Fibroblast of lung (primary cell): ENCODE results near the gene SLC7A4. TPM values are rescaled to one million over a fixed set of nuclear protein-coding genes. Genes with fewer than 3 reads are reported as not detected.
A peak's percentile ranks its signal among the peaks of the same experiment; 100 is the strongest.

Experiments
- DNase-seq, 2 donors: peaks; one replicate each; pipeline versions ENCODE4 v3.0.0 to v3.0.0-alpha.2; 2010; ENCODE audit warnings: low read depth in 2 of 2
- H2AFZ ChIP-seq: 2 replicates; pipeline ENCODE4 v1.5.1; 2012; ENCODE audit warnings: low read length, control low read depth, inconsistent platforms
- H3K27ac ChIP-seq: 2 replicates; pipeline ENCODE4 v1.5.1; 2011; ENCODE audit warnings: low read length, control low read depth; ENCODE audit not compliant: insufficient read depth
- H3K27me3 ChIP-seq: 2 replicates; pipeline ENCODE4 v1.5.1; 2011; ENCODE audit warnings: mild to moderate bottlenecking, low read length; ENCODE audit not compliant: control insufficient read depth, insufficient read depth
- H3K36me3 ChIP-seq: 2 replicates; pipeline ENCODE4 v1.5.1; 2011; ENCODE audit warnings: low read length; ENCODE audit not compliant: control insufficient read depth, insufficient read depth
- H3K4me1 ChIP-seq: 2 replicates; pipeline ENCODE4 v1.5.1; 2011; ENCODE audit warnings: low read length; ENCODE audit not compliant: control insufficient read depth, insufficient read depth; ENCODE audit errors: extremely low read depth
- H3K4me2 ChIP-seq: 2 replicates; pipeline ENCODE4 v1.5.1; 2011; ENCODE audit warnings: low read length, control low read depth; ENCODE audit not compliant: insufficient read depth; ENCODE audit errors: extremely low read depth
- H3K4me3 ChIP-seq, 4 experiments: fragments of 200-600 bp in 1 of 4; sonication (generic) in 1 of 4; replicated peaks in 1 of 4; 2 replicates each; pipeline ENCODE4 v1.5.1; 2011 to 2016; ENCODE audit warnings: low read length in 4 of 4, low read depth in 3 of 4, mild to moderate bottlenecking in 3 of 4, control low read depth in 2 of 4, inconsistent platforms in 1 of 4, mixed read lengths in 1 of 4; ENCODE audit not compliant: insufficient read depth in 1 of 4; ENCODE audit errors: control extremely low read depth in 1 of 4
- H3K79me2 ChIP-seq: 2 replicates; pipeline ENCODE4 v1.5.1; 2012; ENCODE audit warnings: mild to moderate bottlenecking, low read length, inconsistent platforms; ENCODE audit not compliant: control insufficient read depth, insufficient read depth
- H3K9ac ChIP-seq: 2 replicates; pipeline ENCODE4 v1.5.1; 2011; ENCODE audit warnings: mild to moderate bottlenecking, low read length, control low read depth; ENCODE audit not compliant: insufficient read depth
- H3K9me3 ChIP-seq: 2 replicates; pipeline ENCODE4 v1.5.1; 2012; ENCODE audit warnings: low read depth, low read length; ENCODE audit not compliant: control insufficient read depth, insufficient read depth
- H4K20me1 ChIP-seq: 2 replicates; pipeline ENCODE4 v1.5.1; 2011; ENCODE audit warnings: low read length; ENCODE audit not compliant: control insufficient read depth, insufficient read depth; ENCODE audit errors: extremely low read depth
- CTCF ChIP-seq, 2 donors: IDR thresholded peaks in 1 of 2; conservative IDR thresholded peaks in 1 of 2; 1 replicate in 1 of 2; 2 replicates in 1 of 2; pipeline ENCODE4 v1.5.1; 2011 to 2012; ENCODE audit warnings: low read length in 2 of 2, control low read depth in 1 of 2, inconsistent platforms in 1 of 2, low read depth in 1 of 2, mild to moderate bottlenecking in 1 of 2
- EZH2 ChIP-seq: IDR thresholded peaks from 2 replicates; pipeline ENCODE4 v1.5.1; 2012; ENCODE audit warnings: low read length, control low read depth, mild to moderate bottlenecking; ENCODE audit errors: missing control alignments
- polyA plus RNA-seq, 2 donors: library from polyadenylated mRNA; depleted of rRNA in 1 of 2; stranded (reverse) in 1 of 2; unstranded in 1 of 2; fragments of >200 nt; gene quantifications; 2 replicates each; pipeline ENCODE4 v1.2.1, GENCODE V29; 2011 to 2012; ENCODE audit warnings: missing spikeins in 1 of 2
- total RNA-seq: library from RNA; depleted of rRNA; stranded (reverse); fragments of >200 nt; gene quantifications from 2 replicates; pipeline ENCODE4 v1.2.1, GENCODE V29; 2014

Gene SLC7A4
- total and polyA plus RNA-seq, 2 donors (not counting 1 experiment from before 2014, with no cell fraction given), result 0.83 to 0.92 TPM

- no peak overlapping the region for H3K9ac ChIP-seq
- TF ChIP-seq EZH2 (no peak), CTCF (conservative IDR thresholded peaks at IDR 0.05 in 1 of 2, IDR thresholded peaks at IDR 0.05 in 1 of 2; ENCODE audit: low read depth in 1 of 2, low read length in 2 of 2) (no peak)
- H2AFZ ChIP-seq, result no peak overlapping the region
- no peaks in the 10 kb centered on the region for H4K20me1 ChIP-seq
- H3K36me3 ChIP-seq, result peaks cover 3% of the 10 kb centered on the region
- peaks cover 9% of the 10 kb centered on the region for H3K4me1 ChIP-seq
- H3K4me3 ChIP-seq, result peak overlapping the region in 3 of 4 experiments; percentile 67 to 93 (median 87)
- no peaks in the 10 kb centered on the region for H3K27me3 ChIP-seq
- H3K4me2 ChIP-seq, result peak overlapping the region; percentile 52
- DNase-seq, result no peak
- no peaks in the 10 kb centered on the region for H3K9me3 ChIP-seq
- peaks cover 27% of the 10 kb centered on the region for H3K79me2 ChIP-seq
- no peak overlapping the region for H3K27ac ChIP-seq
Observed at GRCh38 chr22:21003782-21004181, 28.6 kb downstream of the SLC7A4 start.

GRCh38 chr22:21001601-21002325 lies 30.6 kb downstream of the SLC7A4 start, which contains the start of gene THAP7:
Gene THAP7 (minus strand): TSS chr22:21002118. CDS start chr22:21001911, 207 bp downstream.
- Histone ChIP-seq H3K9ac (peak within 1 kb of the TSS; percentile 100), H3K9me3 (no peaks in the 10 kb centered on the region), H3K79me2 (peaks cover 27% of the 10 kb centered on the region), H4K20me1 (no peaks in the 10 kb centered on the region), H2AFZ (peak within 1 kb of the TSS; percentile 58), H3K27me3 (no peaks in the 10 kb centered on the region), H3K4me2 (peak within 1 kb of the TSS; percentile 91), H3K4me3 (peak within 1 kb of the TSS; percentile 67 to 93 (median 83)), H3K27ac (peak within 1 kb of the TSS; percentile 99), H3K4me1 (peaks cover 9% of the 10 kb centered on the region), H3K36me3 (peaks cover 10% of the 10 kb centered on the region)
- DNase-seq, result peak; percentile 93 to 95
- TF ChIP-seq EZH2, result no peak

GRCh38 chr22:21000987-21001600 lies 31.3 kb downstream of the SLC7A4 start:
- Histone ChIP-seq H3K36me3 (peaks cover 10% of the 10 kb centered on the region), H3K9me3 (no peaks in the 10 kb centered on the region), H3K27me3 (no peaks in the 10 kb centered on the region), H4K20me1 (no peaks in the 10 kb centered on the region), H3K9ac (peak overlapping the region; percentile 100), H2AFZ (peak overlapping the region; percentile 58), H3K4me3 (peak overlapping the region; percentile 67 to 93 (median 83)), H3K27ac (peak overlapping the region; percentile 99), H3K79me2 (peaks cover 27% of the 10 kb centered on the region), H3K4me2 (peak overlapping the region; percentile 91), H3K4me1 (peaks cover 9% of the 10 kb centered on the region)
- peak in 1 of 2 donors; percentile 7 for DNase-seq
- TF ChIP-seq CTCF (conservative IDR thresholded peaks at IDR 0.05 in 1 of 2, IDR thresholded peaks at IDR 0.05 in 1 of 2; ENCODE audit: low read depth in 1 of 2, low read length in 2 of 2) (no peak), EZH2 (no peak)
